Renal cortex interstitium (tissue), 15 donors: ENCODE measurements around the gene HDAC3. TPM values are rescaled to one million over a fixed set of nuclear protein-coding genes. Genes with fewer than 3 reads are reported as not detected.
A peak's percentile ranks its signal among the peaks of the same experiment; 100 is the strongest.

ENCODE experiments used
- DNase-seq, 11 donors: peaks; one replicate each; pipeline ENCODE4 v3.0.0-alpha.2; 2013; ENCODE audit warnings: low read depth in 9 of 11, low spot score in 4 of 11; ENCODE audit errors: extremely low read depth in 1 of 11
- long read RNA-seq, 16 experiments: transcript quantifications; one replicate each; lab custom pipeline, GENCODE V29; 2026
- polyA plus RNA-seq, 3 donors: library from polyadenylated mRNA; unstranded; fragments of 120-200 nt; gene quantifications; one replicate each; pipeline ENCODE4 v1.2.1, GENCODE V29; 2013; ENCODE audit not compliant: insufficient read length in 3 of 3

The HDAC3 gene
- polyA plus RNA-seq = 100 to 1,000 TPM in 1 of 3 donors, 10 to 100 TPM in 2; 98.8 to 111 (median 99.0) TPM
- long read RNA-seq, donor 1, transcript HDAC3-201 (15 exons, 1,959 nt) = major isoform, 15 of 30 reads
- long read RNA-seq, donor 1, partial matches to known transcripts = 14 of 30 reads
- long read RNA-seq, donor 1, other reads (novel, unspliced or antisense) = 0 of 30 reads
- long read RNA-seq, donor 2, transcript HDAC3-201 (15 exons, 1,959 nt) = major isoform, 11 of 19 reads
- long read RNA-seq, donor 2, partial matches to known transcripts = 6 of 19 reads
- long read RNA-seq, donor 2, other reads (novel, unspliced or antisense) = 0 of 19 reads
- long read RNA-seq, donor 3, transcript HDAC3-201 (15 exons, 1,959 nt) = major isoform, 23 of 23 reads
- long read RNA-seq, donor 3, partial matches to known transcripts = 0 of 23 reads
- long read RNA-seq, donor 3, other reads (novel, unspliced or antisense) = 0 of 23 reads
- long read RNA-seq, donor 4, transcript HDAC3-201 (15 exons, 1,959 nt) = major isoform, 16 of 25 reads
- long read RNA-seq, donor 4, partial matches to known transcripts = 6 of 25 reads
- long read RNA-seq, donor 4, other reads (novel, unspliced or antisense) = 0 of 25 reads
- long read RNA-seq, donor 5 = 0 reads
- long read RNA-seq, donor 6, transcript HDAC3-201 (15 exons, 1,959 nt) = major isoform, 10 of 28 reads
- long read RNA-seq, donor 6, transcript HDAC3-213 (2 exons, 830 nt) = minor isoform, 5 of 28 reads
- long read RNA-seq, donor 6, partial matches to known transcripts = 9 of 28 reads
- long read RNA-seq, donor 6, other reads (novel, unspliced or antisense) = 0 of 28 reads
- long read RNA-seq, donor 7, transcript HDAC3-201 (15 exons, 1,959 nt) = major isoform, 15 of 32 reads
- long read RNA-seq, donor 7, partial matches to known transcripts = 16 of 32 reads
- long read RNA-seq, donor 7, other reads (novel, unspliced or antisense) = 0 of 32 reads
- long read RNA-seq, donor 8 = 0 reads
- long read RNA-seq, donor 9, transcript HDAC3-201 (15 exons, 1,959 nt) = major isoform, 18 of 18 reads
- long read RNA-seq, donor 9, partial matches to known transcripts = 0 of 18 reads
- long read RNA-seq, donor 9, other reads (novel, unspliced or antisense) = 0 of 18 reads
- long read RNA-seq, donor 10, transcript HDAC3-201 (15 exons, 1,959 nt) = major isoform, 14 of 16 reads
- long read RNA-seq, donor 10, partial matches to known transcripts = 0 of 16 reads
- long read RNA-seq, donor 10, other reads (novel, unspliced or antisense) = 0 of 16 reads
- long read RNA-seq, donor 11, transcript HDAC3-201 (15 exons, 1,959 nt) = major isoform, 8 of 10 reads
- long read RNA-seq, donor 11, partial matches to known transcripts = 0 of 10 reads
- long read RNA-seq, donor 11, other reads (novel, unspliced or antisense) = 0 of 10 reads
- long read RNA-seq, donor 12, transcript HDAC3-201 (15 exons, 1,959 nt) = major isoform, 6 of 9 reads
- long read RNA-seq, donor 12, partial matches to known transcripts = 0 of 9 reads
- long read RNA-seq, donor 12, other reads (novel, unspliced or antisense) = 0 of 9 reads
- long read RNA-seq, donor 13 = 0 reads
- long read RNA-seq, donor 14, transcript HDAC3-201 (15 exons, 1,959 nt) = major isoform, 15 of 15 reads
- long read RNA-seq, donor 14, partial matches to known transcripts = 0 of 15 reads
- long read RNA-seq, donor 14, other reads (novel, unspliced or antisense) = 0 of 15 reads
- long read RNA-seq, donor 15, transcript HDAC3-201 (15 exons, 1,959 nt) = major isoform, 6 of 6 reads
- long read RNA-seq, donor 15, partial matches to known transcripts = 0 of 6 reads
- long read RNA-seq, donor 15, other reads (novel, unspliced or antisense) = 0 of 6 reads
- long read RNA-seq, donor 16, transcript HDAC3-213 (2 exons, 830 nt) = minor isoform, 17 of 86 reads
- long read RNA-seq, donor 16, transcript HDAC3-201 (15 exons, 1,959 nt) = major isoform, 35 of 86 reads
- long read RNA-seq, donor 16, partial matches to known transcripts = 26 of 86 reads
- long read RNA-seq, donor 16, other reads (novel, unspliced or antisense) = 5 of 86 reads

DNA sequence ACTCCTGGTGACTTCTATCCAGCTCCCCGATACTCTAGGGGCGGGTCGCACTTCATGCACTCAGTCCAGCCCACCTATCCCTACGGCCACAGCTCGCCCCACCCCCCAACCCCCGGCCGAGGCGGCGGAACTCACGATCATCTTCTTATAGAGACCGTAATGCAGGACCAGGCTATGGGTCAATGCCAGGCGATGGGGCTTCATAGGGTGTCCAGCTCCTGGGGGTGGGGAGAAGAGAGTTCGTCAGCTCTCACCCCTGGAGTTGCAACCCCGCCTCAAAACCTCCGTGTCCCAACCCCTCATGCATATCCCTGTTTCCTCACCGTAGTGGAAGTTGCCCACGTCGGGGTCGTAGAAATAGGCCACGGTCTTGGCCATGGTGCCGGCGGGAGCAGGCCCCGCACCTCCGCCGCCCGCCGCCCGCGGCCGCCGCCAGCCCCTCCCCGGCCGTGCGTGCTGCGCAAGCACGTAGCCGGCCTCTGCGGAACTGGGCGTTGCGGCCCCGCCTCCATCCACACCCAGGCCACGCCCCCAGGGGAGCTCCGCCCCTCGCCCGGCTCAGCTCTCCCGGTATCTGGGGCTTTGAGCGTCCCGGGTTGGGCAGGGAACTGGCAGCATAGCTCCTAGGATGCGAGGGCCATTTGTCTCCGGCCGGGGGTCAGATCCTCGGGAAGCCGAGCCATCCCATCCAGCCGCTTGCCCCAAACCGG lies at the start of gene HDAC3, which contains the start of gene RELL2:
HDAC3 (minus strand) TSS at position 437 of the 710 bp plus-strand sequence; CDS start at position 378, 59 bp downstream.
RELL2 (plus strand) TSS at position 585 of the 710 bp plus-strand sequence. CDS start 1,229 bp downstream, outside the sequence.
- DNase-seq = peak in 9 of 11 donors; percentile 78 to 88 (median 84)

DNA sequence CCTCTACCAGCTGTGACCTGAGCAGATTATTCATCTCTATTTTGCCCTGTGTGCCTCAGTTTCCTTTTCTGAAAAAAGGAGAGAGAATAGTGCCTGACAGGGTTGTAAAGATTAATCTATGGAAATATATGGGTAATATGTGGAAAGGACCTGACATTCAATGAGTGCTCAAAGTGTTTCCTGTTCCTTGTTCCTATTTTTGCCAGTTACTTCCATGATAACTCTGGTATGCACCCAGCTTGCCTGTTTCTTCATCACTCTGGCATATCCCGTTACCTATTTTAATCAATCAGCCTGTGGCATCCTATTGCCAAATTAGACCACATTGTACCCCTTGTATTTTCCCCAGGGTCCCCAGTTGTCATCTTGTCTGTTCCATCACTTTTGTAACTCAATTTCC lies 48.9 kb upstream of the HDAC3 start:
- DNase-seq = no peak

DNA sequence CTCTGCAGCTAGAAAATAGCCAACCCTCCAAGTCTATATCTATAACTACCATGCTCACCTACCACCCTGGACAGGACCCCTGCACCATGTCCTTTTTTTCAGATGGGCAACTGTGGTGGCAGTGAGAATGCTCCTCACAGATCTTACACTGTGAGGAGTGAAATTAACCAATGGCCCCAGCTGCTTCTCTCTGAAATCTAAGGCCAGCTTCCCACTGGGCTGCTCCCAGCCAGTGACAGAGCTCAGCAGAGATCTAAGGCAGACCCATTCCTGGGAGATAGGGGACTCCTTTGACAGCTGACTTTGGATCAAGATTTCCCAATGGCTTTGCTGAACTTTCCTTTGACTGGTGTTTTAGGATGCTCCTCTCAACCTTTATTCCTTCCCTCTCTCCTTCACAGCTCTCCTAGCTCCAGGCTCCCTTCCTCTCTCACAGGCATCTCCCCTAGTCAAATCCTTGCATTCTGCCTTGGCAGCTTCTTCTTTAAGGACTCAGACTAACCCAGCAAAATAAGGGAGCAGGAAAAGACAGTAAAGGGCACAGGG lies 47.0 kb upstream of the HDAC3 start:
- DNase-seq = no peak

DNA sequence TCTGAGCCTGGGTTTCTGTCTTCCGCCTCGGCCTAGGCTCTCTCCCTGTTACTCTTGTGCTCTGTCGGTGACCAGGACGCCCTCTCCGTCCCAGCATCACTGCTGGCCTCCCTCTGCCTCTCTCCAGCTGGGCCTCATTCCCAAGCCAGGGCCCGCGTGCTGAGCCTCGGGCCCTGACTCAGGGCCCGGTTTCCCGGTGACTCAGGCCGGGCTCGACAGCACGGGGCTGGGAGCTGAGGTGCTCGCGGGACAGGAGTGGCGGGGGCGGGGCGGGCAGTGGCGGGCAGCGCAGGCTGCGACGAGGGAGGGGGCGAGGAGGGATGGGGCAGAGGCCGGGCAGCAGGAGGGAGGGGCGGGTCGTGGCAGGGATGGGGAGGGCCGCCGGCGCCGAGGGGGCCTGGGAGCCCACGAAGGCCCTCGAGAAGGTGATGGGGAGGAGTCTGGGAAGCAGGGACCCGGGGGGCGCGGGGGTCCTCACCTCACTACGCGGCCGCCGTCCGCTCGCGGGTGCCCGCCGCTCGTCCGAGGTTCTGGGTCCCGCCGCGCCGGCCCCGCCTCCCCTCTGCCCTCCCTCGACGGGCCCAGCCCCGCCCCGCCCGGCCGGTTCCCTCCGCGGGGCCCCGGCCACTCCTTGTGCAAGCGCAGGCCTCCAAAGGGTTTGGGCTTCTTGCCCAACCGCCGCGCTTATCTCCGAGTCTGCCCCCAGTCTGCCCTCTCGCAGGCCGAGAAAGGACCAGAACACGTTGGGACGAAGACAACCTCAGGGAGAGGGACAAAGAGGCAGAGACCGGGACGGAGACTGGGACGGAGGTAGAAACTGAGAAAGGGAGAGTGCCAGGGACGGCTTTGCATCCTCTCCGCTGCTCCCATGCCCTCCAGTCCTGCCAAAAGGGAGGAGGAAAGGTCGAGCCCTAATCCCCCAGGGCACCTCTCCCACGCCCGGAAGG lies 45.3 kb upstream of the HDAC3 start, which contains the start of gene ARAP3:
ARAP3 (minus strand) TSS at position 536 of the 947 bp plus-strand sequence. CDS start 1,744 bp downstream, outside the sequence.
- DNase-seq = peak in 1 of 11 donors; percentile 62

DNA sequence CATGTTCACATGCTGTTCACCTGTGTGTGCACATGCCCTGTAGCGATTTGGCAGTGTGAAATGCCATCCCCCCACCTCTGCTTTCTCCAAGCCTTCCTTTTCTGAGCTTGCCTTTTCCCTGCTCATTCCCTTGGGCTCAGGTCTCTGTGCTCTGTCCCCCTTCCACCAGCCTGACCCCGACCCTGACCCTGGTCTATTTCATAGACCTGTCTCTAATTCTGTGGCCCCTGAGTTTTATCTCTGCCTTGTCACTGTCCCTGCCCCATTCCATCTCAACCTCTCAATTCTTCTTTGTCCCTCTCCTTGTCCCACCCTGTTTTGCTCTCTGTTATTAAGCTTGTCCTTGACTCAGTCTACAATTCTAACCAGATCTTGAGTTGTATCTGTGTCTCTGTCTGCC lies 44.6 kb upstream of the HDAC3 start:
- DNase-seq = no peak

DNA sequence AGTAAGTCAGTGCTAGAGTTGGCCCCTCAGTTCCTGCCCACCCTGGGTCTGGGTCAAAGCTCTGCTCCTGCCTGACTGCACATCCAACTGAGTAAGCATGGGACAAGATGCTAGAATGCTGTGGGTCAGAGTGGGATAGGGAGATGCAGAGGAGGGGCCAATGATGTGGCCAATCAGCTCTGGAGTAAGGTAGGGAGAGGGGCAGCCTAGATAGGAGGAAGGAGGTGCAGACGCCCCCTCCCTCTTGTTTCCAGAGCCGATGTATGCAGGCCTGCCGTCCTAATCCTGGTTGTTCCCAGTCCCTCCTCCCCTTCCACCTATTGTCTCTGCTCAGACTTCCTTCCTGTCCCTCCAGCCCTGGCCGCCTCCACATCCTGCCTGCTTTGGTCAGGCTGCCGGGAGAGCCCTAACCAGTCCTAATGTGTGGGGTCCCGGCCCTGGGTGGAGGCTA lies 44.1 kb upstream of the HDAC3 start:
- peak in 1 of 11 donors; percentile 45 for DNase-seq

DNA sequence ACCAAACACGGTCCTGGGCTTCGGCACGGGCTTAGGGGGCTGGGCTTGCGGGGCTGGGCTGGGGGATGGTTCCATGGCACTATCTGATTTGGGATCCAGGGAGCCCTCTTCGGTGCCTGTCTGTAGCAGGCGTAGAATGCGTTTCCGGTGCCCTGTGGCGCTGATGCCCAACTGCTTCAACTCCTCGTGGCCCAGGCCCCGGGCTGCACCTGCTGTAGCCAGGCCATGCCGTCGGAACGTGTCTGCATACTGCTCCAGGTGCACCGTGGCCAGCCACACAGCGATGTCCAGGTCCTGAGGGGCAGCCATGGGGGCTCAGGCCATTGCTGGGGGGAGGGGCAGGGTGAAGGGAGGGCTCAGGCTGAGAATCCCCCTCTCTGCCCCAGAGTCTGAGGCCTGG lies 43.5 kb upstream of the HDAC3 start:
- DNase-seq = no peak

DNA sequence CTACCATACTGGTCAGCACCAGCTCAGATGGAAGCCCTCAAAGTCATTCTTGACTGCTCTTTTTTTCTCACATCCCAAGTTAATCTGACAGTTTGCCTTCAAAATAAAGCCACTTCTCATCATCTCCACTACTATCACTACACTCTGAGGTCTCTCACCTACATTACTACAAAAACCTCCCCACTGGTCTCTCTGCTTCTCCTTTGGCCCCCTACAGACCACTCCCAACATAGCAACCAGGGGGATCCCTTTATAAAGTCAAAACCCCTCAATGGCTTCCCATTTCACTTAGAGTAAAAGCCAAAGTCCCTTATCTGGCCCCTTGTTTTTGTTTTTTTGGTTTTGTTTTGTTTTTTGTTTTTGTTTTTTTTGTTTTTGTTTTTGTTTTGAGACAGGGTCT lies 40.8 kb upstream of the HDAC3 start:
- DNase-seq = no peak

DNA sequence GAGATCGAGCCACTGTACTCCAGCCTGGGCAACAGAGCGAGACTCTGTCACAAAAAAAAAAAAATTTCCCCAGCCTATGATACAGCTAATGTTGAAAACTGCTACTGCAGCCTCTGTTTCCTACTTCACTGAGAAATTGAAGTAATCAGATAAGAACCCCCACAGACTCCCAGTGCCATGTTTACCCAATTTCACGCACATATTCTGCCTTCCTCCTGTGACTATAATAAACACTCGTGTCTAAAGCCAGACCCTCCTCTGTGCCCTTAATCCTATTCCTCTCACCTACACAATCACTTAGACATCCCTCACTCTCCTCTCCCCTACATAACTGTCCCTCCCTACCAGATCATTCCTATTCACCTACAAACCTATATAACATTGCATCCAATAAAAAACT lies 39.0 kb upstream of the HDAC3 start:
- no peak for DNase-seq

DNA sequence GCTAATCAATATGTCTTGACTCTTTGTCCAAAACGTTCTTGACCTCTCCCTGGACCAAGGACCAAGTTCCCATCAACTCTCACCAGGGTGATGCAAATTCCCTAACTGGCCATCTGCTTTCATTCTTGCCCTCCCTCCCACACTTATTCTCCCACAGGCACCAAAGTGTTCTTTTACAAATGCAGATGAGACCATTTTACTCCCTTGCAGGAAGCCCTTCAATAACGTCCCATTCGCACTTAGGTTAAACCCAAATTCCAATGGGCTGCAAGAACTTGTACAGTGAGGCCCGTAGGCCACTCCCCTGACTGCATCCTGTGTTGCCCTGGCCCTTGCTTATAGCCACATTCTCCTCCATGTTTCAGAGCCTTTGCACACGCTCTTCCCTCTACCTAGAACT lies 38.1 kb upstream of the HDAC3 start:
- no peak for DNase-seq

DNA sequence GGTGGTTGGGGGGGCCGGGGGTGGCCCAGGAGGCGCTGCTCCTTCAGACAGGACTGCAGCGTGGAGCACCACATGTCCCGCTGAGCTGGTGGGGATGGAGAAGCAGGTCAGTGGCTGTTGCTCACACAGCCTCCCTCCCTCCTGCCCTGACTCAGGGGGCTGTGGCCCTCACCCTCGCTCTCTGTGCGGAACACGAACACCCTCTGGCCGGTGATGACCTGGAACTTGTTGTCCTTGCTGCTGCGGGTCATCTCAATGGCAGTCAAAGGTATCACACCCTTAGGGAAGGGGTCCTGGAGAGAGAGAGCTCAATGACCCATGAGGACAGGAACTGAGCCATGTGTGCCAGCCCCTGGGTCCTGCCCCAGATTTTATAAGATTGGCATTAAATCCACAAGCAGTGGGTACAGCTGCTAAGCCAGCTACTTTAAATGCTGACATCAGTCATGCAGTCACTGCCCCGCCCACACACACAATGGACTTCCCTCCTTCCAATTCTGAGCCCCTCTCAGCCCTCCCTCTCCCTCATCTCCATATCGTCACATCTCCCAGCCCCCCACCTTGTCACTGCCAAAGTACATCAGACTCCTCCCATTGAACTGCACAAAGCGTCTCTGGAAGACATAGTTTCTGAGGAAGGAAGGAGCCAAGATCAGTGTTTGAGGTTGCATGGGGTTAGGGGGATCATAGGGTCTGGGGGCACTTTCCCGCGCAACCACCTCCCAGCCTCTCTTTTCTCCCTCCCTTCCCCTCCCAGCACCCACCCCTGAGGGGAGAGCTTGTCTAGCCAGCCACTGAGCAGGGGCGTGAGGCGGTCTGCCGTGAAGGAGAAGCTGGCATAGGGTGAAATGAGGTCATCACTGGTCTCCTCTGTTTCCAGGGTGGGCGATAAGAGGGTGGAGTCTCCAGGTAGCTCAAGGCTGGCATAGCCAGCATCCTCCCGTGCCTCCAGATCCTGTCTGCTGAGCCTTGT lies 36.5 kb upstream of the HDAC3 start:
- DNase-seq = no peak

DNA sequence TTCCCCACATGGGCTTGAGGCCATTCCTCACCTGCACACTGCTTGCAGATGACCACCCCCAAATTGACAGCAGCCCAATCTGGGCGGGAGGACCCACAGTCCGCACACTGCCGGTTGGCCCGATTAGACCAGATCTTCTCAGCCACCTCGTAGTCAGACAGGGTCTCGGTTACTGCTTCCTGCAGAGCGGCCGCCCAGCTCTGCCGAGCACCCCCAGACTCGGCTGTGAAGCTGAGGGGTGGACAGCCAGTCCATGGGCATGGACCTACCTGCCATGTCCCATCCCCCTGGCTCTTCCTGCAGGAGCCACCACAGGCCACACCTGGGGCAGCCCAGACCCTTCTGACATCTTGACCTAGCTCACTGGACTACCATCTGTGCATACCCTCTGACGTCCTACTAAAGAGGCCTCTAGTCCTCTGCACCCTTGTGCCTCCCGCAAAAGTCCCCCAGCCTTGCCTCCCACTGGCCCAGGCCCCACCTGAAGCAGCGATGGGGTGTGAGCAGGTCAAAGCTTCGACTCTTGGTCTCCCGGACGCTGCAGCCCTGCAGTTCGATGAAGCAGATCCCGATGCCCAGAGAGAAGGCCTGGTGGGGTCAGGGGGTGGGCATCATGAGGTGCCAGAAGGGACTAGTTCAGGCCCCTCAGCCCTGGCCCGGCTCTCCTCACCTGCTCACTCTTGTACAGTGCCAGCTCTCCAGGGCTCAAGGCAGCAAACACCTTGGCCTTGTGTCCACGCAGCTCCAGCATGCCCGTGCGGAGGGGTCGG lies 35.6 kb upstream of the HDAC3 start:
- DNase-seq = no peak

DNA sequence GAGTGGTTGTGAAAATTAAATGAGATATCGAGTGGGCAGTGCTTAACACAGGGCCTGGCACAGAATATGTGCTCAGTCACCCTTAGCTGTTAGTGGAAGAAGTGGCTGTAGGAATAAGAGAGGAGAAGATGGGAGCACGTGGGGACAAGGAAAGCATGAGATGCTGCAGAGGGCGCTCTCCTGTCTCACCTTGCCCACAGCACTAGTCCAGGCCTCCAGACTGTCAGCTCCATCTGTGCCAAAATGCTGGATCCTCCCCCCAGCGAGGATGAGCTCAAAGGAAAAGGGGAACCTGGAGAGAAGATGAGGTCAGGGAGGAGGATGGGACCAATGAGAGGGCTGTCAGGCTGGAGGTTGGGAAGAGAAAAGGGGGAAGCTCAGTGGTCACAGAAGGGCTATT lies 32.9 kb upstream of the HDAC3 start:
- no peak for DNase-seq
